ENCODE results near the gene ORC6.

DNA sequence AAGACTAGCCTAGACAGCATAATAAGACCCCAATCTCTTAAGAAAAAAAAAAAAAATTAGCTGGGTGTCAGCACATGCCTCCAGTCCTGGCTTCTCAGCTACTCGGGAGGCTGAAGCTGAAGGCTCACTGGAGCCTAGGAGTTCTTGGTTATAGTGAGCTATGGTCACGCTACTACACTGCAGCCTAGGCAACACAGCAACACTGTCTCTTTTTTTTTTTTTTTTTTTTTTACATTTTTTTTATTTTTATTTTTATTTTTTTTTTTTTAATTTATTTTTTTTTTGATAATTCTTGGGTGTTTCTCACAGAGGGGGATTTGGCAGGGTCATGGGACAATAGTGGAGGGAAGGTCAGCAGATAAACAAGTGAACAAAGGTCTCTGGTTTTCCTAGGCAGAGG is 4.1 kb downstream of the ORC6 start:
- TF ChIP-seq, protein P1, sequence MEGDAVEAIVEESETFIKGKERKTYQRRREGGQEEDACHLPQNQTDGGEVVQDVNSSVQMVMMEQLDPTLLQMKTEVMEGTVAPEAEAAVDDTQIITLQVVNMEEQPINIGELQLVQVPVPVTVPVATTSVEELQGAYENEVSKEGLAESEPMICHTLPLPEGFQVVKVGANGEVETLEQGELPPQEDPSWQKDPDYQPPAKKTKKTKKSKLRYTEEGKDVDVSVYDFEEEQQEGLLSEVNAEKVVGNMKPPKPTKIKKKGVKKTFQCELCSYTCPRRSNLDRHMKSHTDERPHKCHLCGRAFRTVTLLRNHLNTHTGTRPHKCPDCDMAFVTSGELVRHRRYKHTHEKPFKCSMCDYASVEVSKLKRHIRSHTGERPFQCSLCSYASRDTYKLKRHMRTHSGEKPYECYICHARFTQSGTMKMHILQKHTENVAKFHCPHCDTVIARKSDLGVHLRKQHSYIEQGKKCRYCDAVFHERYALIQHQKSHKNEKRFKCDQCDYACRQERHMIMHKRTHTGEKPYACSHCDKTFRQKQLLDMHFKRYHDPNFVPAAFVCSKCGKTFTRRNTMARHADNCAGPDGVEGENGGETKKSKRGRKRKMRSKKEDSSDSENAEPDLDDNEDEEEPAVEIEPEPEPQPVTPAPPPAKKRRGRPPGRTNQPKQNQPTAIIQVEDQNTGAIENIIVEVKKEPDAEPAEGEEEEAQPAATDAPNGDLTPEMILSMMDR (IDR thresholded peaks at IDR 0.05), result no peak
- TF ChIP-seq POLR2AphosphoS5 (IDR thresholded peaks at IDR 0.05), result no peak
- no peak for TF ChIP-seq POLR2A (IDR thresholded peaks at IDR 0.05)
